Kidney epithelial cell (primary cell): ENCODE results near the gene HDGFL2. TPM values are rescaled to one million over a fixed set of nuclear protein-coding genes. Genes with fewer than 3 reads are reported as not detected.
"Not testable (repeated sequence)": the region's sequence is repeated elsewhere in the genome, so short reads cannot be mapped to it uniquely, and the experiment has no call there.

Experiments used
- DNase-seq: peaks from one replicate; pipeline ENCODE4 v3.0.0-alpha.2; 2010; ENCODE audit warnings: low read depth
- H3K27me3 ChIP-seq: 2 replicates; pipeline ENCODE4 v1.6.0; 2011; ENCODE audit warnings: low read length; ENCODE audit not compliant: control insufficient read depth, insufficient read depth
- H3K36me3 ChIP-seq: 2 replicates; pipeline ENCODE4 v1.5.1; 2011; ENCODE audit warnings: low read length; ENCODE audit not compliant: control insufficient read depth, insufficient read depth
- H3K4me3 ChIP-seq: 2 replicates; pipeline ENCODE4 v1.5.1; 2011; ENCODE audit warnings: low read depth, mild to moderate bottlenecking, control low read depth, low read length
- total RNA-seq: library from RNA; depleted of rRNA; stranded (reverse); fragments of >200 nt; gene quantifications from 2 replicates; pipeline ENCODE4 v1.2.3, GENCODE V29; 2015
- TF ChIP-seq, protein P1 (sequence below): IDR thresholded peaks from 2 replicates; pipeline ENCODE4 v1.5.1; 2011; ENCODE audit warnings: mild to moderate bottlenecking, moderate library complexity, low read length, control low read depth, inconsistent platforms; ENCODE audit not compliant: insufficient read depth, poor library complexity, severe bottlenecking

HDGFL2 gene
- total RNA-seq, 1 donor from 2014 or later = 82.0 TPM

DNA sequence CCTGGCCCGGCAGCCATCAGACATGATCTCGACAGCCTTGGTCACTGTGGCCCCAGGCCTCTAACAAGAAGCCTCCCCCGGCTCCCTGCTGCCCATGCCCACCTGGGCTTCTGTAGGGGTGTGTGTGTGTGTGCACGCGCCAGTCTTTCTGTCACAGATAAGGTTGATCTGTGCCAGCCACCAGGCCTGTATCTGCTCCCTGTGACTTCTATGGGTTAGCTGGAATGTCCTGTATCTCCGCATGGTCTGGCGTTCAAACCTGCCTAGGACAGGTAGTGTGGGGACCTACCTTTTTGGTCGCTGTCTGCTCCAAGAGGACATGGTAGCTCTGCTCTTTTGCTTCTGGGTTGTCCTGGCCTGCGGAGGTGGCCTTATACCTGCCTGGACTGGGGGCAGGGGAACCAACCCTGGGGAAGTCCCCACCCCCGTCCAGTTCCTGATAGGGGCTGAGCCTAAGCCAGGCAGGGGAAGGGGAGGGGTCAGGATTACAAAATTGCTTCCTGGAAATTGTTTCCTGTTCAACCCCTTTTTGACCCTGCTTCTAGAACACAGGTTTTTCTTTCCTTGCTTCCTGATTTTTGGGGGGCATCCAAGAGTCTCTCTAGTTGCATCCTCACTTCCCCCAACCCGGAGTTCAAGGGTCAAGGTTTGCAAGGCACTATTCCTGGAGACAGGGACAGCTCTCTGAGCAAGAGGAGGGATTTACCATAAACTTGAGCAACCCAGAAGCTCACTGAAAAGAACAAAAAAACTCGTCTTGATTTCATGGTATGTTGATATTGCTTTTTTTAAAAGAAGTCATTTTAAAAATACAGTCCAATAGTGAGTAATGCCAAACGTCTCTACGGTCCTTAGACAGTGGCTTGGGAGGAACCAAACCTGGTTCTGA is 67.8 kb downstream of the HDGFL2 start, which contains the start of gene LRG1:
LRG1 (minus strand) TSS at position 344 of the 889 bp plus-strand sequence; CDS start at position 321, 23 bp downstream.
- H3K36me3 ChIP-seq = no peaks in the 10 kb centered on the region
- DNase-seq = no peak
- peaks cover 20% of the 10 kb centered on the region for H3K27me3 ChIP-seq
- TF ChIP-seq, protein P1, sequence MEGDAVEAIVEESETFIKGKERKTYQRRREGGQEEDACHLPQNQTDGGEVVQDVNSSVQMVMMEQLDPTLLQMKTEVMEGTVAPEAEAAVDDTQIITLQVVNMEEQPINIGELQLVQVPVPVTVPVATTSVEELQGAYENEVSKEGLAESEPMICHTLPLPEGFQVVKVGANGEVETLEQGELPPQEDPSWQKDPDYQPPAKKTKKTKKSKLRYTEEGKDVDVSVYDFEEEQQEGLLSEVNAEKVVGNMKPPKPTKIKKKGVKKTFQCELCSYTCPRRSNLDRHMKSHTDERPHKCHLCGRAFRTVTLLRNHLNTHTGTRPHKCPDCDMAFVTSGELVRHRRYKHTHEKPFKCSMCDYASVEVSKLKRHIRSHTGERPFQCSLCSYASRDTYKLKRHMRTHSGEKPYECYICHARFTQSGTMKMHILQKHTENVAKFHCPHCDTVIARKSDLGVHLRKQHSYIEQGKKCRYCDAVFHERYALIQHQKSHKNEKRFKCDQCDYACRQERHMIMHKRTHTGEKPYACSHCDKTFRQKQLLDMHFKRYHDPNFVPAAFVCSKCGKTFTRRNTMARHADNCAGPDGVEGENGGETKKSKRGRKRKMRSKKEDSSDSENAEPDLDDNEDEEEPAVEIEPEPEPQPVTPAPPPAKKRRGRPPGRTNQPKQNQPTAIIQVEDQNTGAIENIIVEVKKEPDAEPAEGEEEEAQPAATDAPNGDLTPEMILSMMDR = no peak
- no peak within 1 kb of the TSS for H3K4me3 ChIP-seq

DNA sequence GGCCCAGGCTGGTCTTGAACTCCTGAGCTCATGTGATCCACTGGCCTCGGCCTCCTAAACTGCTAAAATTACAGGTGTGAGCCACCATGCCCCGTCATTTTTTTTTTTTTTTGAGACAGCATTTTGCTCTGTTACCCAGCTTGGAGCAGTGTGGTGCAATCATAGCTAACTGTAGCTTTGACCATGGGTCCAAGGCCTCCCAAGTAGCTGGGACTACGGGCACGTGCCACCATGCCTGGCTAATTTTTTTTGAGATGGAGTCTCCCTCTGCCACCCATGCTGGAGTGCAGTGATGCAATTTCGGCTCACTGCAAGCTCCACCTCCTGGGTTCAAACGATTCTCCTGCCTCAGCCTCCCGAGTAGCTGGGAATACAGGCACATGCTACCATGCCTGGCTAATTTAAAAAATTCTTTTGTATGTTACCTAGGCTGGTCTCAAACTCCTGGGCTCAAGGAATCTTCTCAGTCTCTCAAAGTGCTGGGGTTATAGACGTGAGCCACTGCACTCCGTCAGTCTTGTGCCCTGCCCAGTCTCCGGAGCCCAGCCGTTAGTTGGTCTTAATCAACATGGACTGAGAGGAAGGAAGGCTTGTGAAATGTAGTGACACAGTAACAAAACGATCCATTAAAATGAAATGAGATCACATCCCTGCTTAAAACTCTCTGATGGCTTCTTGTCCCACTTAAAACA is 69.2 kb downstream of the HDGFL2 start:
- no peaks in the 10 kb centered on the region for H3K36me3 ChIP-seq
- DNase-seq = no peak
- TF ChIP-seq, protein P1 = no peak
- H3K27me3 ChIP-seq = peaks cover 13% of the 10 kb centered on the region
- no peak overlapping the region for H3K4me3 ChIP-seq

DNA sequence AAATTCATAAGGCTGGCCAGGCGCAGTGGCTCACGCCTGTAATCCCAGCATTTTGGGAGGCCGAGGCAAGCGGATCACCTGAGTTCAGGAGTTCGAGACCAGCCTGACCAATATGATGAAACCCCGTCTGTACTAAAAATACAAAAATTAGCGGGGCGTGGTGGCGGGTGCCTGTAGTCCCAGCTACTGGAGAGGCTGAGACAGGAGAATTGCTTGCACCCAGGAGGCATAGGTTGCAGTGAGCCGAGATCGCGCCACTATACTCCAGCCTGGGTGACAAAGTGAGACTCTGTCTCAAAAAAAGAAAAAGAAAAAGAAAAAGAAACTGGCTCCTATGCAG is 69.7 kb downstream of the HDGFL2 start:
- not testable (repeated sequence) for H3K36me3 ChIP-seq, DNase-seq, H3K4me3 ChIP-seq
- peaks cover 11% of the 10 kb centered on the region for H3K27me3 ChIP-seq

DNA sequence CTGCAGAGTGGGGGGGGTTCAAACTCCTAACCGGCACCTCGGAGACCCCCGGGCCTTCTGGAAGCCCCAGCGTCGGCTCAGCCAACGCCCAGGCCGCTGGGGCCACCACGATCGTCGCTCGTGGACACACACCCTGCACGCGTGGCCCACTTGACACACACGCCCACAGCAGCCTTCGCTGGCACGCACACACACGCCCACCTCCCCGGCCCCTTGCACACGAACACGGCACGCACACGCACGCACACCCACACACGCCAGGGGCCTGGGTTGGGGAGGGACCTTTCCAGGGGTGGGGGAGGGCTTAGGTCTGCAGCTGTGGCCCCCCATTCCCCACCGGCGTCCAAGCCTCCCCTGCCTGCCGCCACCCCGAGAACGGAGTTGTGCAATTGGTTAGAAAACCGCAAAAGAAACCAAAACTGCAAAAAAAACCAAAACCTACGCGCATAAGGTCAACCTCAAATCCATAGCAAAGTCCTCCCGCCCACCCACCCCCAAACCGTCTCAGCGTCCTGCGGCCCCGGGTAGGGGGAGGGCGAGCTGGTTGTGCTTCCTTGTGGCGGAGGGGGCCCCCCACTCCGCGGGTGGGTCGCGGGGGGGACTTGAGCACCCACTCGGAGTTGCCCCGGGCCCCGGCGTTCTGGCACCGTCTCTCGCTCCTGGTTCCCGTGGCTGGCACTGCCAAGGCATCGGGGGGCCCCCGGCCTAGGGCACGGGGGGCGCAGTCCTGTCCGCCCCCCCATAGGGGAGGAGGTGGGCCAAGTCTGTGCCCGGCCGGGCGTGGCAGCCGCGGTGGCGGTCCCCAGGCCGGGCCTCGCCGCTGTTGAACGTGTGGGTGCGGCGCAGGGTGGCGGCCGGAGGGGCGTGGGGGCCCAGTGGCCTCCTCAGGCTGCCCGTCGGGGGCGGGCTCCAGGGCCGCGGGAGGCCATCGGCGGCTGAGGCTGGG is 71.1 kb downstream of the HDGFL2 start:
- Histone ChIP-seq H3K27me3 (peaks cover 5% of the 10 kb centered on the region), H3K4me3 (no peak overlapping the region), H3K36me3 (no peaks in the 10 kb centered on the region)
- DNase-seq = no peak
- TF ChIP-seq, protein P1 = no peak

DNA sequence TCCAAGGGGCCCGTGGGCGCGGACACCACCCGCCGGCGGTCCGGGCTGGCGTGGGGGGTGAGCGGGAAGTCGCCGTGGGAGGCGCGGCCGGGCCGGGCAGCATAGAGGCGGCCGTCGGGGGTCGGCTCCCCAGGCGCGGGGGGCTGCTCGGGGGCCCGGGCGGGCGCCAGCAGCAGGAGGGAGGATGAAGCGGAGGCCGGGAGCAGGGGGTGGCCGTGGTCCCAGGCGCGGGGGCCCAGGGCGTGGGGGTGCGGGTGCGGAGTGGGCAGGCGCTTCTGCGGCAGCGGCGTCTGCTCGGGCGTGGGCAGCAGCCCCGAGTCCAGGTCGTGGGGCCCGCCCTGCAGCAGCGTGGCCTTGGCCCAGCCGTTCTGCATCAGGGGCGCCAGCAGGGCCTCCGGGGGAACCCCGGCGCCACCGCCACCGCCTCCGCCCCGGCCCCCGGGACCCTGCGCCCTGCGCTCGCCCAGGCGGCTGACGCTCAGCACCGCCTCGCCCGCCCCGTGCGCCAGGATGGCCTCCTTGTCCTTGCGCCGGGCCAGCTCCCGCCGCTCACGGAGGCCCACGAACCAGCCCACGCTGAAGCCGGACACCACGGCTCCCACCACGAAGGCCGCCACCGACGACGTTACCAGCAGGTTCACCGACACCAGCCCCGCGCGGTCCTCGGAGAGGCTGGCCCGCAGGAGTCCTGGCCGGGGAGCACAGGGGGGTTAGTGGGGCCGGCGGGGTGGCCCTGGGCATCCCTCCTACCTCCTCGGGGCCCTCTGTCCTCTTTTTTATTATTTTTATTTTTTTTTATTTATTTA is 71.9 kb downstream of the HDGFL2 start:
- H3K27me3 ChIP-seq = peaks cover 2% of the 10 kb centered on the region
- TF ChIP-seq, protein P1 = no peak
- no peak for DNase-seq

More for the DNA sequence above, 71.9 kb downstream of the HDGFL2 start:
- Histone ChIP-seq H3K4me3 (no peak overlapping the region), H3K36me3 (no peaks in the 10 kb centered on the region)
